CD4-positive, alpha-beta T cell treated with Interleukin-2 at 100 ng/mL for 4 hours (primary cell): Measurements from ENCODE around the gene NPAS3.

Source experiments
- DNase-seq: peaks from one replicate; pipeline ENCODE4 v3.0.0-alpha.2; 2020; ENCODE audit warnings: low spot score

Gene NPAS3

DNA sequence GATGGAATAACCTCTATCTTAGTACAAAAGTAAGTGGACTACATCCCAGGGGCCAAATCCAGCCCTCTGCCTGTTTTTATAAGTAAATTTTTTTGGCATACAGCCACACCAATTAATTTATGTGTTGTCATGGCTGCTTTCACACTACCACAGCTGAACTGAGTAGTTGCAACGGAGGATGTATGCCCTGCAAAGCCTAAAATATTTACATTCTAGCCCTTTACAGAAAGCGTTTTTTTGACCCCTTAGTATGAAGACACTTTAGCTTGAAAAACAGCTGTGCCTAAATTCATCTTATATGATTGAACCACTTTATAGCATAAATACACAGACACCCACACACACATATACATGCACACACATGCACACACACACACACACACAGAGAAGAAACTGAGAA lies 510.6 kb downstream of the NPAS3 start:
- DNase-seq, result no peak

DNA sequence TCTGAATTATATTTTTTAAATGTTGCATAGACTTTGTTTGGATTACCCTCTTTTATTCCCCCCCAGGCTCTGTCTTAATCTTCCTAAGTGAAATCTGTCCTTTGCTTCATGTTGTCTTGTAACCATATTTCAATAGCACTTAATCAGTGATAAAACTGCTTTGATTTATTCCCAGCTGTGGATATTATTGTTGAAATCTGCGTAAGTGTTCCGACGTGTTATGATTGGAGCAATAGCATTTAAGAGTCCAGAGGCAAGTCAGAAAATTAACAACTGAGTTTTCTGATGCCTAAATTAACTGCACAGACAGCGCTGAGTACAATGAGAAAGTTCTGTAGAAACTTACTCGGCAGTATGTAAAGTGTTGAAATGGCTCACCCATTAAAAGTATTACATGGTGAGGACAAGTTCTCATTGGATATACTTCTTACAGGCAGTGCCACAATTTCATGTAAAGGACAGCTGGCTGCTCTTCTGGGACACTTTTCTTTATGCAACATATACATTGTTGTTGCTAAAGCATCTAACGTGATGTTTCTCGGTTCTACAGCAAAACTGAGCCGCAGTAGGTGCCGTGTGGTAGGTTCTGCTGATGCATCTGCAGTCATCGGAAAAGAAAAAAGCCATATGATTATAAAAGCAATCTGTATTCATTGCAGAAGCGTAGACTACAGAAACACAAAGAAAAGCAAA lies 511.2 kb downstream of the NPAS3 start:
- no peak for DNase-seq

DNA sequence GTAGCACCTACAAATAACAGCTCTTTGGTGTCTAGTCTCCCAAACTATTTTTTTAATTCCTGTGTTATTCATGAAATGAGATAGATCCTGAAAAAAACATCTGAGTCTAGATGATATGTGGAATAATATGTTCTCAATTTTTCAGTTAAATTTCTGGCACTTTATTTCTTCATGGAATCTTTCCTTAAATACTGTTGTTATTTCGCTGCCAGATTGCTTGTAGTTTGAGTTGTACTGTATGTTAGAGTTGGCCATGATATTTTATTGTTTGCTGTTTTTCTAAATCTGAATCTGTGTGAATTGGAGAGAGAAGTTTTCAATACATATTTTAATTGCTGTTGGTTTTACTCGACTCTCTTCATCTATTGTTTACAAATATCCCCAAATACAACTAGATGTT lies 511.7 kb downstream of the NPAS3 start:
- DNase-seq, result no peak

DNA sequence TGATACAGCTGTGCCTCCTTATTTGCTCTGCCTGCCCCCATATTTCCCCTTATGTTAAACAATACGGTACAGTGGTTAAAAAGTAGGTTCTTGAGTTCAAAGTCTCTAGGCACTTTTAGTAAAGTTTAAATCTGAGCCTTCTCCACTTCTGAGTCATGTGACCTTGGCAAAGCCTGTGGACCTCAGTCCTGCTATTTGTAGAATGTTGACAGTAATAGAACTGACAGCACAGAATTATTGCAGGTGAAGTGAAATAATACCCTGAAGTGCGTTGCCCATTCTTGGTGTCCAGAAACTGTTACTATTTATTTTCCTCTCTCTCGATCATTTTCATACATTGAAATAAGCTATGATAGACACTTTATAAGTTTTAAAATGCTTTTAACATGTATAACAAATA lies 512.5 kb downstream of the NPAS3 start:
- no peak for DNase-seq

DNA sequence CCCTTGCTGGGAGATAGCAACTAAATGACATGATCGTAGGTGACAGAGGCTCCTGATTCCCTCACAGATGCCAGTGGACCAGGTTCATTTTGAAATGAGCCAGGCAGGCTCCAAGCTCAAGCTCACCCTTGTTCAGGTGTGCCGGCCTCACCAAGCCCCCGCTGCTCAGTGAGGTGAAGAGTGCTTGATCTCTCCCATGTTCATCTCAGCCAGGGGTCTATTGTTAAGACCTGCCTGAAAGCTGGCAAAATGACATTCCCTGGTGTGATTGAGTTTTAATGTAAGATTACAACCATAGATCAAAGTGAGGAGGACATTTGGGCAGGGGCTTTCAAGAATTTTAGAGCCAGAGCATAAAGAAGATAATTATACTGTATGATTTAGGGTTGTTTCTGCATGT lies 514.3 kb downstream of the NPAS3 start:
- no peak for DNase-seq

DNA sequence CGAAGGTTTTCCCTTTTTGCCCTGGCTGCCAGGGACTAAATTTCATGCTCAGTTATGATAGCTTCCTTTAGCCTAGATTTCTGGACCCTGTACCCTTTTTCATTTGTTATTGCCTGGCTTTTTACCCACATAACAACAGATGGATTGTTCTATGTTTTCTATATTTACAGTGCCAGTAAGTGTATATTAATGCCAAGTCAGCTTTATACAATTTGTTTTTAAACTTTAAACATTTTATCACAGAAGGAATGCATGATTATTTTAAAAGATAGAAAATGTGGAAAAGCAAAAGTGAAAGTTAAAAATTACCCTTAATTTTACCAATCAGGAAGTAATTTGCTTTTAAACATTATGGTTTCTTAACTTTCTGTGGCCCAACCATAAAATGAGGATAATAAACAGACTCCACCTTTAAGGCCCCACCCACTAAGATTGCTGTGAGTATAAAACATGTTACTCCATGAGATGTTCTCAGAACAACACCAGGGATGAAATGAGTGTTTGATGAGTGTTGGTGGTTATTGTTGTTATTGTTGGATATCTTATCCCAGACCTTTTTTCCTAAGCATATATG lies 515.4 kb downstream of the NPAS3 start:
- DNase-seq, result no peak

DNA sequence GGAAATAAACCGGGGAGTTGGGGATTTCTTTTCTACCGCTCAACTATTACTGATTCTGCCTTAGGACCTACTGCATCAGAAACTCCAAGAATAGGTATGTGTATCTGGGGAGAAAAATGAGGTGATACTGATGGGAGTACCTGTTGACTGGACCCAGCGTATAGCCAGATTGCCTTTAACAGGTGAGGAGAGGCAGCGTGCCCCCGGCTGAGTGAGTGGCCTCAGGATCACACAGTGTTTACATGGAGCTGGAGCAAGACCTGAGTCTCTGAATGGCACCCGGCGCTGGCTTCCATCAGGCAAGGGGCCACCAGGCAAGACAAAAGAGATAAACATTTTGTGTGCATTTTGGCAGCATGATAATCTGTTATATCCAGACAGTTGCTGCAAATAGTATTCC lies 516.0 kb downstream of the NPAS3 start:
- DNase-seq, result no peak

DNA sequence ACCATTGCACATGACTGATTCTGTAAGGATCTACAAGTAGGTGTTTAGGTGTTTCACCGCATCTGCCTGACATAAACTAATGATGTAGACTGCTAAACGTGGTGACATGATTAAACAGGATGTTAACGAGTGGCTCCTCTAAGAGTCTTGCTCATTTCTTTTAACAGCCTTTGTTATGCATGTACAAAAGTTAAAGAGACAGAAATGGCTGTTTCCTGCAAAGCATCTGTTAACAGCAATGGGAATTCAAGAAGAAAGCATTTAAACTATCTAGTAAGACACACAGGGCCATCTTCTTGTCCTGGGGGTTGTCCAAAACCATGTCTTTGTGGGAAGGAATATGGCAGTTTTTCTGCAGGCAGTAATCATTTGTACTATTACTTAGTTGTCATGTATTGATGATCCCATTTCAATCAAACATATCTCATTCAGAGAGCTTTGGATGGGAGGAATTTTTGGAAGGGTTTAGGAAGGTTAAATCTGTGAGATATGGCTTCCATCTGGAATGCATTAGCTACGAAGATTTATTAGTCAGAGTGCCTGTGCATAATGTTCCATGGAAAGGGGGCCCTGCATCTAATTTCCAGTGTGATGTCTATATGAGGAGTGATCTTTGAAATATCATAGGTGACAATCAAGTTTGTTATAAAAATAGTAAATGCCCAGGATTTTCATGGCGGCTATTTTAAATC lies 517.1 kb downstream of the NPAS3 start:
- no peak for DNase-seq

DNA sequence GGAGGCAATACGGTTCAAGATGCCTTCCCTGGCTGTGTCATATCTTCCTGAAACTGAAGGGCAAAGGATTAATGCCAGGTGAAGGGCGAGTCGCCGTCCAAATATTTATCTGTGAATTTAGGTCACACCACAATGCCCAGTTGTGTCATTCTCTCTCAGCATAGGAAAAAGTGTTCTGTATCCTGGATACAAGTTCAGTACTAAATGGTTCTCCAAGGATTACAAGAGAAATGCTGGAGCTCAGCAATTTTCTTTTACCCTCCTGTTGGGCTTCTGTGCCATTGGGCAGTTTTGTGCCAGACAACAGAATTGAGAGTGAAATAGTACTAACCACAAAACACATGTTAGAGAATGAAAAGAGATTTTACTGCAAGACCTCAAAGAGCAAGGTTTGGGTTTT lies 518.3 kb downstream of the NPAS3 start:
- DNase-seq, result no peak

DNA sequence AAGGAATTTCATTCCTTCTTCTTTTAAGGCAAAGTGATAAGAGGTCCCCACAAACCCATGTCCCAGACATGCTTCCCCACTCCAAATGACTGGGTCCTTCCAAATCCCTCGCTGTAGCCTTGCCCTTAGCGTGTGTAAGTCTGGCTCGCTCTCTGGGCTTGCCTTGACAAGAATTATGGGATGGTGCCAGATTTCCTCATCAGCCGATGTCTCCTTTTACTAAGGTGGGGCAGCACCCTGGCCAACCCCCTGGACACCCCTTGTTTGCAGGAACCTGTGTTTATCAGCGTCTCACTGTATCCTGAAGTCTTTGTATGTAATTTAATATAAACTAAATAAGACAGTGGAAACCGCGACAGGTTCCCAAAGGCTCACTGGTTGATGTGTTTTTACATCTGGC lies 518.9 kb downstream of the NPAS3 start:
- no peak for DNase-seq

DNA sequence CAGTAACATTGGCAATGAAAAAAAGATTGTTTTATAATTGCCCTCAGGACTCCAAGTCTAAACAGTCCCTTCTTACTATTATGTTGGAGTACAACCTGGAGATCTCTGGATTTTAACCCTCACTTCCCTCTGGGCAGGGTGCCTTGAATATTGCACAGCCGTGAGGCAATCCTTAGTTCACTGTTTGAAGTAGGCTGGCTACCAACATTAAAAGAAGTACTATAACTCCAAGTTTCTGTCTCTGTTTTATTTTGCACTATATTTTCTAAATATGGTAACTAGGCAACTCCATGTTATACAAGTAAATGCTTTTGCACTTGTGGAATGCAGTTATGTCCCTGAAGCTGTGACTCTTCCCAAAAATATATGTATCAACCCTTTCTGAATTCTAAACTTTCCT lies 521.5 kb downstream of the NPAS3 start:
- no peak for DNase-seq

DNA sequence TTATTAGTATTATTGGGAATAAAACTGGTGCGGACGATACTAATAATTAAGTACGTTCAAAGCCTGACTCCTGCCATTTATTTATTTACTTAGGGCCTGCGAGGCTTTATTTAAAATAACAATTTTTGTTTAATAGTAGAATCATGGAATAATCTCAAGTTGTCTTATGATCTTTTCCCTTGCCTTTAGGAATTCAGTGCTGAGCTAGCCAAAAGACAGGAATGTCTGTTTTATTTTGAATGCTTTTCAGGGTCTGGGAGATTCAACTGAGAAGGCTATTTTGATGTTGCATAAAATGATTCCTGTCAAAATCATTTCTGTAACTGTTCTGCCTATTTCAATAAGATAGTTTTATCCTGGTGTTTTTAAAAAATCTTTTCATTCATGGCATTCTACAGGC lies 522.4 kb downstream of the NPAS3 start:
- no peak for DNase-seq

DNA sequence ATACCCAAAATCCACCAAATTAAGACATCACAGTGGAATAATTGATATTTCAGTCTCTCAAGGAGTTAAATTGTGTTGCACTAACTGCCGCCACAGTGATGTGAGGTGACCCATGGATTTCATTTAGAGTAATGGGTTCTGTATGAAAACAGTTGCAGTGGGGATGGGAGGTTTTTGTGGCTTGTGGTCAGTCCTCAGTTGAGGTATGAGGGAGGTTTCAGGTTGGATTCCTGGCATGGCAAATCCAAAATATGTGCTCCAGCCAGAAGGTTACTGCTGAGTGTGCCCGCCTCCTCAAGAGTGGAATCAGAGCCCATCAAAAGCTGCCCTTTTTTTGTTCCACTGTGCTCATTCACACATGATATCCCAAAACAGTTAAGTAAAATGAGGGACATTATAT lies 525.1 kb downstream of the NPAS3 start:
- DNase-seq, result no peak

DNA sequence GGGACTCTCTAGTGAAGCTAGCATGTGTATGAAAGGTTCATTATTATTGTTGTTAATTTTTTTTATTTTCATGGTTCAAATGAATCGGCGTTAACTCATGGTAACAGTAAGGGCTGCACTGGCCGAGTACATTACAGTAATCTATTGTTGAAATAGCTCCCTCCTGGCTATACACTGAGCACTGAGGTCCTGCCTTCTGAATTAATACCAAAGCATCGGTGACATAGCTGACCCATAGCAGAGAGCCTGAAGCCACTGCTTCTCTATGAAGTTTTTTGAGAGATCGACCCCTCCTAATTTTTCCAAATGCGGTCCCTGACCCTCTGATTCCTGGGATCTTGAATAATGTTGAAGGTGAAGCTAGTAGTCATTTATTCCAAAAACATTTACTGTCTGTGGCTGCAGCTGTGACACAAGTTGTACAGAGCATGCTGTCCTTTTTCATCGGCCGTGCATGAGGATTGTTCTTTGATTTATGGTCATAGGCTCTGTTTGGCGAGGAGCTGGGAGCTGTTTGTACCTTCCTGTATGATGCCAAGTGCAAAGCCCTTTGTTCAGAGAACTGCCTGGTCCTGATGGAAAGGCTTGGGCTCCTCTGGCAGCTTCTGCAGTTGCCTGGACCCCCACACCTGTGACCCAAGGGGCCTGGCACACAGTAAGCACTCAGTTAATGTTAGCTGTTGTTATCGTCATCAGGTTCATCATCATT lies 525.7 kb downstream of the NPAS3 start:
- DNase-seq, result no peak

DNA sequence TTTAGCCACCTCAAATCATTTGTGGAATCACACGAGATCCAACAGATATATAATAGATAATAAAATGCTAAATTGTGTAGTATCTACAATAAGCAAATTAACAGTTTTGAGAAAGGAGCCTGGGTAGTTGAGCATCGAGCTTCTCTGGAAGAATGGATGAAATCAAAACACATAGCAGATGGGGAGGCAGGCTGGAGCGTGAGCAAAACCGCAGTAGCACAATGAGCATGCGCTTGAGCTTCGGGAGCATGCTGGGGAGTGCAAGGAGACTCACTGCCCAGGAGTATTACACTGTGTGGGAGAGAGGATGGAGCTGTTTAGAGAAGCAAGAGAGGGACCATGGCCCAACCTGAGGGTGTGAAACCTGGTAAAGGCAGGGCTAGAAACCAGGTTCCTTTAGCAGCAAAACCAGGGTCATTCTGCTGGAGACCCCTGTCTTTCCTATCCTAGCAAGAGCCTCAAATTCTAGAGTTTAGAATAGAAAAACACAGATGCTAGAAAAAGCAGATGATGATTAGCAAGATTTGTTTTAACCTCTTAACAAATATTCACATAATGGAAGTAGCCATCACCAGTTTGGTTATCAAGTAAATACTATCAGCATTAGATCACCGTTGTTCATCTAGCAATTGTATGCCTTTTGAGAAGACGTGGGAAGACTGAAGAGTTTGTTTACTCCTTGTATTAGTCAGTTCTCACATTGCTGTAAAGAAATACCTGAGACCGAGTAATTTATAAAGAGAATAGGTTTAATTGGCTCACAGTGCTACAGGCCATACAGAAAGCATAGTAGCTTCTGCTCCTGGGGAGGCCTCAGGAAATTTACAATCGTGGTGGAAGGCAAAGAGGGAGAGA lies 527.4 kb downstream of the NPAS3 start:
- no peak for DNase-seq

DNA sequence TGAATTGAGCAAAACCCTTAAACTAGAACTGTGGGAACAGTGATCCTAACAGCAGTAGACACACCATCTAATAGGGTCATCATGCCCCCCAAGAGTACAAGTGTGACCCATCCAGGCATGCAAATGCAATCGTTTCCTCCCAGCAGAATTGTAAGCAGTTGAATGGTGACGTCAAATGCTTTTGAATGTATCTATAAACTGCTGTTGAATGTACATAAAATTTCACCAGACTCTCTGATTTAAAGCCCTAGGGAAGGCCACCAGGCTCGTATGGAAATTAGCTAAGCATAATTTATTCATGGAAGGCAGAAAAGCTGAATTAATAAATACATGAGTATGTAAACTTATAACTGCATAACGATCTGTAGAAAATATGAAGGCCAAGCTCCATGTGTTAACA lies 529.3 kb downstream of the NPAS3 start:
- no peak for DNase-seq

DNA sequence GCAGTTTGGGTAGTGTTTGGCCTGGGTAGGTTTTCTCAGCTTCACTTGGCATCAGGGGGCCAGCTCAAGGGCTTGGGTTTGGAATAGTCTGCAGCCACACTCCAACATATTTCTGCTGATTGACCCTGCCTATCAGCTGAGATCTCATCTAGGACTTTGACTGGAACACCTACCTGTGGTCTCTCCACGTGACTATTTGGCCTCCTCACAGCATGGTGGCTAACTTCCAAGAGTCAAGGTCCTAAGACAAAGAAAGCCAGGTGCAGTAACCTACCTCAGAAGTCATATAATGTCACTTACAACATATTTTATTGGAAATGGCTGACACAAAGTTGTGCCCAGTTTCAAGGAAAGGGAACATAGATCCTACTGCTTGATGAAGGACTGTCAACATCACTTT lies 531.2 kb downstream of the NPAS3 start:
- no peak for DNase-seq

DNA sequence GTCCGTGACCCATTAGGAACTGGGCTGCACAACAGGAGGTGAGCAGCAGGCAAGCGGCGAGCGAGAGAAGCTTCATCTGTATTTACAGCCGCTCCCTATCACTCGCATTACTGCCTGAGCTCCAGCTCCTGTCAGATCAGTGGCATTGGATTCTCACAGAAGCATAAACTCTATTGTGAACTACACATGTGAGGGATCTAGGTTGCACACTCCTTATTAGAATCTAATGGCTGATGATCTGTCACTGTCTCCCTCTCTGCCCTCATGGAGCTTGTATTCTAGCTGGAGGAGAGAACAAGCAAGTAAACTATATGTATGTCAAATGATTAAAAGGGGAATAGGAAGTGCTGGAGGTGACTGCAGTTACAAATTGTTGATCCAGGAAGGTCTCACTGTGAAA lies 533.1 kb downstream of the NPAS3 start:
- no peak for DNase-seq

DNA sequence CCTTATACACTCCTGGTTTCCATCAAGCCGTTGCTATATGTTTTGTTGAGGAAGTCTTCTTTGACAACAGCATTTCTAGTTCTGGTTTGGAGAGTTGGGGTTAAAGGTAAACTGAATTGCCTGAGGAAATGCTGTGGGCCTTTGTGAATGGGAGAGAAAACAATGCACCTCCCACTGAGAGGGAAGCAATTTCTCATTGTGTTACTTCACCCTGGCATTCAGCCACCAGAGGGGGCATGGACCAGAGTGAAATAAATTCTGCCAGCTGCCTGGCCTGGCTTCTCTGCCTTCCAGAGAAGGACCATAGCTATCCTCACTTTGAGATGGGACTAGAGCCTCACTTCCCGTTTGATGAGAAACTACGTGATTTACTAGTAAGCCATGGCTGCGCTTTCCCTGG lies 536.9 kb downstream of the NPAS3 start:
- no peak for DNase-seq

DNA sequence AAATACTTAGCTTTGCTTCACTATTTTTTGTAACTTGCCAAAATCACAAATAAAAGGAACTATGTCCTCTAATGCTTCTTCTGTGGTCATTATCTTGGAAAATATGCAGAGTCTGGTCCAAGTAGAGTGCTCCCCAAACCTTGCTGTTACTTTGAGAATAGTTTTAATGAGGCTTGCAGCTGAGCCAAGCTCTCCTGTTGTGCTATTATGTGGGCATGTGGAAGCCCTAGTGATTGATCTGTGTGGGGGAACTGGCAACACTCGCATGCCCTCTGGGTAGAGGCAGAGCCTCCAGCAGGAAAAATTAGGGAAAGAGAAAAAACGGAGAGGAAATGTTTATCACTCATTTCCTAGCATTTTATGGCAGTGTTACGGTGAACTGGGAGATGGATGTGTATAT lies 539.1 kb downstream of the NPAS3 start:
- no peak for DNase-seq

DNA sequence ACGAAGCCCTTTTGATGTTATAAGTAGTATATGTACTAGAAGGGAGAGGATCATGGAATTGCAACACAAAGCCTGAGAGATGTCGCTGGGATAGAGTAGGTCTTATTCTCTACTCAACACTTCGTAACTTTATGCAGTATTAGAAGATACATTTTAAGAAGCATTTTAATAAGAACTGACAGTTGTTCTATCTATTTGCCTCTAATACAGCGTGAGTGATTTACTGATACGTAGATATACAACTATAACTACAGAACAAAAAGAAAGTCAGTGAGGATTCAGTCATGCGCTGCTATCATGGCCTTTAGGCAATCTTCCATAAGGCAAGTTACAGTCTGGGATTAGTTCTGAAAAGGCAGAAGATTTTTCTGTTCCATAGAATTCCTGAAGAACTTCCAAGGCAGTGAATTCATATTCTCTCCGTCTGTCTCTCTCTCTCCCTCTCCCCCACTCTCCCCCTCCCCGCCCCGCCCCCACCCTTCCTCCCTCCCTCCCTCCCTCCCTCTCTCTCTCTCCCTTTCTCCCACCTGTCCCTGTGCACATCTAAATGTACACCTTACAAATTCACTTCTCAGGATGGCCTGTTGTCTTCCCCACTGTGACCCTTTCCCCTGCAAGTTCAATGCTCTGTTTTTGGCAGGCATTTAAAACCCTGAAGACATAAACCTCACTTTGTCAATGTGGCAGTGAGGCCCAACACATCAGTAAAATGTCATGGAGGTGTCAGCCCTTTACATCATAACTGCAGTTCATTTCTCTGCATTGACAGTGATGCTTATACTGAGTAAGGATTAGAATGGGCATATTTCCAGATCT lies 541.6 kb downstream of the NPAS3 start:
- DNase-seq, result no peak

DNA sequence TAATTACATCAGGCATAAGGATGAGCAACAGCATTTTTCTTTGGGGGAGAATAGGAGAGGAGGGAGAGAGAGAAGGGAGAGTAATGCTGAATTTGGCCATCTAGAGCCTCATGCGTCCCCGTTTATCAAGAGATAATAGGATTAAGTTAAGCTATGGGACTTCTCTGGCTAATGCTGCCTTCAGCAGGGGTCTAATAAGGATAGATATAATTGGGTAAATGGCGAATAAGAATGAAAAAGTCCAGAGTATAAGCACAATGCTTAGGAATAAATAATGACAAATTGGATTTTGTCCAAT lies 542.2 kb downstream of the NPAS3 start:
- no peak for DNase-seq
